Astrocyte (in vitro differentiated cells and primary cell): ENCODE results near the gene FAM107B. TPM values are rescaled to one million over a fixed set of nuclear protein-coding genes. Genes with fewer than 3 reads are reported as not detected.

ENCODE experiments used
- DNase-seq: peaks from one replicate; pipeline ENCODE4 v3.0.0-alpha.2; 2010; ENCODE audit warnings: low read depth
- FAIRE-seq: peaks from 2 replicates; lab custom pipeline; 2011; peaks lifted over from hg19 to GRCh38; lab: Jason Lieb, UNC
- H2AFZ ChIP-seq: 2 replicates; pipeline ENCODE4 v1.6.0; 2012; ENCODE audit warnings: low read depth, low read length, inconsistent platforms
- H3K27ac ChIP-seq: 2 replicates; pipeline ENCODE4 v1.5.1; 2011; ENCODE audit warnings: low read depth, low read length, inconsistent platforms
- H3K27me3 ChIP-seq: 2 replicates; pipeline ENCODE4 v1.6.0; 2011; ENCODE audit warnings: low read length, inconsistent platforms; ENCODE audit not compliant: insufficient read depth
- H3K36me3 ChIP-seq: 2 replicates; pipeline ENCODE4 v1.5.1; 2011; ENCODE audit warnings: low read length, inconsistent platforms; ENCODE audit not compliant: insufficient read depth
- H3K4me1 ChIP-seq: 2 replicates; pipeline ENCODE4 v1.5.1; 2011; ENCODE audit warnings: low read length, inconsistent platforms; ENCODE audit not compliant: insufficient read depth
- H3K4me2 ChIP-seq: 2 replicates; pipeline ENCODE4 v1.6.0; 2012; ENCODE audit warnings: low read length, inconsistent platforms
- H3K4me3 ChIP-seq: 2 replicates; pipeline ENCODE4 v1.5.1; 2011; ENCODE audit warnings: low read depth, mild to moderate bottlenecking, low read length, inconsistent platforms; ENCODE audit not compliant: insufficient read depth
- H3K79me2 ChIP-seq: 2 replicates; pipeline ENCODE4 v1.6.0; 2012; ENCODE audit warnings: mild to moderate bottlenecking, low read length, inconsistent platforms; ENCODE audit not compliant: insufficient read depth
- H3K9ac ChIP-seq: 2 replicates; pipeline ENCODE4 v1.6.0; 2012; ENCODE audit warnings: mild to moderate bottlenecking, low read length, inconsistent platforms
- H3K9me3 ChIP-seq: 2 replicates; pipeline ENCODE4 v1.5.1; 2012; ENCODE audit warnings: low read depth, mild to moderate bottlenecking, low read length, inconsistent platforms; ENCODE audit not compliant: insufficient read depth
- H4K20me1 ChIP-seq: 2 replicates; pipeline ENCODE4 v1.6.0; 2012; ENCODE audit warnings: low read length, inconsistent platforms; ENCODE audit not compliant: insufficient read depth
- H3K27ac Mint-ChIP-seq: one replicate; pipeline ENCODE4 v1.8.0; 2021; ENCODE audit warnings: mild to moderate bottlenecking, mixed read lengths; ENCODE audit not compliant: unreplicated experiment
- H3K27me3 Mint-ChIP-seq: one replicate; pipeline ENCODE4 v1.8.0; 2021; ENCODE audit warnings: low read depth, mixed read lengths; ENCODE audit not compliant: unreplicated experiment
- H3K36me3 Mint-ChIP-seq: one replicate; pipeline ENCODE4 v1.8.0; 2021; ENCODE audit warnings: low read depth, mixed read lengths; ENCODE audit not compliant: unreplicated experiment
- H3K4me1 Mint-ChIP-seq: one replicate; pipeline ENCODE4 v1.8.0; 2021; ENCODE audit warnings: low read depth, mixed read lengths; ENCODE audit not compliant: unreplicated experiment
- H3K4me3 Mint-ChIP-seq: one replicate; pipeline ENCODE4 v1.8.0; 2021; ENCODE audit warnings: mild to moderate bottlenecking, moderate library complexity, mixed read lengths; ENCODE audit not compliant: unreplicated experiment
- H3K9me3 Mint-ChIP-seq: one replicate; pipeline ENCODE4 v1.8.0; 2021; ENCODE audit warnings: mild to moderate bottlenecking, mixed read lengths; ENCODE audit not compliant: unreplicated experiment
- EZH2 ChIP-seq: IDR thresholded peaks from 2 replicates; pipeline ENCODE4 v1.6.1; 2012; ENCODE audit warnings: mild to moderate bottlenecking, low read length, inconsistent platforms; ENCODE audit not compliant: insufficient read depth
- total RNA-seq: library from RNA; stranded (reverse); gene quantifications from 2 replicates; pipeline ENCODE4 v1.2.1, GENCODE V29; 2021
- TF ChIP-seq, protein P1 (sequence below): IDR thresholded peaks from 2 replicates; pipeline ENCODE4 v1.5.1; 2011; ENCODE audit warnings: low read depth, mild to moderate bottlenecking, inconsistent platforms, low read length, moderate library complexity; ENCODE audit not compliant: insufficient read depth

Gene FAM107B
- total RNA-seq, 1 donor from 2014 or later = 36.0 TPM

DNA sequence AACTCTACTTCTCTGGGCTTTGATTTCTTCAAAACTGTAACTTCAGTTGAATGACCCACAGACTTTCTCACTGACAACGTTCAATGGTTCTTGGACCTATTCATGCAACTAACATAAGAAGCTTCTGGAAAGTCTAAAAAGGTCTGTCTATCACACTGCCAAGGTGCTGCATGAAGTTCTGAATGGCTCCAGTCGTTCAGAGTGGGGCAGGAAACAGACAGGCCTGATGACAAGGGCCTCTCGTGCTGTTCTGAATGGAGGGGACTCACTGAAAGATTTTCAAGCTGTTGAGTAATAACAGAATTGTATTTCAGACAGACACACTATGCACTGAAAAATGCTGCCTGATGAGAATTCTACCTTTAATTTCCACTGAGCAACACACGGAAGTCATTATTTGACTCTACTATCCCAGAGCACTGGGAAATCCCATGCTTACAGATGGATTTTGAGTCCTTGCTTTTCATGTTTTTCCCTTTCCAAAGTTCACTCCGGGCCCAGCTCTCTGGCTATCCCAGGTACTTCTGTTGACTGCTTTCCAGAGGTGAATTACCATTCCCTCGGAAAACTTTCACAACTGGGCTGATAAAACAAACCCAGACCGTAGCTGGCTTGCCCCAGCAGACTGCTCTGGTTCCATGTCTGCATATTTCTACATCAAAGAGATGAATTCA lies 239.1 kb downstream of the FAM107B start:
- H3K79me2 ChIP-seq = peaks cover 3% of the 10 kb centered on the region
- H3K27ac ChIP-seq = no peak overlapping the region
- H3K9me3 ChIP-seq = no peaks in the 10 kb centered on the region
- no peak overlapping the region for H3K4me2 ChIP-seq
- peaks cover 11% of the 10 kb centered on the region for H3K4me1 ChIP-seq
- H3K36me3 ChIP-seq = no peaks in the 10 kb centered on the region
- DNase-seq = no peak
- Mint-ChIP-seq H3K9me3 (no peaks in the 10 kb centered on the region), H3K36me3 (peaks cover 22% of the 10 kb centered on the region), H3K4me1 (peaks cover 23% of the 10 kb centered on the region), H3K27me3 (peaks cover 2% of the 10 kb centered on the region), H3K27ac (no peak overlapping the region), H3K4me3 (no peak overlapping the region)
- no peak overlapping the region for H3K9ac ChIP-seq
- H3K4me3 ChIP-seq = no peak overlapping the region
- no peak overlapping the region for H2AFZ ChIP-seq
- no peak for TF ChIP-seq EZH2
- TF ChIP-seq, protein P1, sequence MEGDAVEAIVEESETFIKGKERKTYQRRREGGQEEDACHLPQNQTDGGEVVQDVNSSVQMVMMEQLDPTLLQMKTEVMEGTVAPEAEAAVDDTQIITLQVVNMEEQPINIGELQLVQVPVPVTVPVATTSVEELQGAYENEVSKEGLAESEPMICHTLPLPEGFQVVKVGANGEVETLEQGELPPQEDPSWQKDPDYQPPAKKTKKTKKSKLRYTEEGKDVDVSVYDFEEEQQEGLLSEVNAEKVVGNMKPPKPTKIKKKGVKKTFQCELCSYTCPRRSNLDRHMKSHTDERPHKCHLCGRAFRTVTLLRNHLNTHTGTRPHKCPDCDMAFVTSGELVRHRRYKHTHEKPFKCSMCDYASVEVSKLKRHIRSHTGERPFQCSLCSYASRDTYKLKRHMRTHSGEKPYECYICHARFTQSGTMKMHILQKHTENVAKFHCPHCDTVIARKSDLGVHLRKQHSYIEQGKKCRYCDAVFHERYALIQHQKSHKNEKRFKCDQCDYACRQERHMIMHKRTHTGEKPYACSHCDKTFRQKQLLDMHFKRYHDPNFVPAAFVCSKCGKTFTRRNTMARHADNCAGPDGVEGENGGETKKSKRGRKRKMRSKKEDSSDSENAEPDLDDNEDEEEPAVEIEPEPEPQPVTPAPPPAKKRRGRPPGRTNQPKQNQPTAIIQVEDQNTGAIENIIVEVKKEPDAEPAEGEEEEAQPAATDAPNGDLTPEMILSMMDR = no peak
- H4K20me1 ChIP-seq = peaks cover 13% of the 10 kb centered on the region
- H3K27me3 ChIP-seq = no peaks in the 10 kb centered on the region
- FAIRE-seq = no peak

DNA sequence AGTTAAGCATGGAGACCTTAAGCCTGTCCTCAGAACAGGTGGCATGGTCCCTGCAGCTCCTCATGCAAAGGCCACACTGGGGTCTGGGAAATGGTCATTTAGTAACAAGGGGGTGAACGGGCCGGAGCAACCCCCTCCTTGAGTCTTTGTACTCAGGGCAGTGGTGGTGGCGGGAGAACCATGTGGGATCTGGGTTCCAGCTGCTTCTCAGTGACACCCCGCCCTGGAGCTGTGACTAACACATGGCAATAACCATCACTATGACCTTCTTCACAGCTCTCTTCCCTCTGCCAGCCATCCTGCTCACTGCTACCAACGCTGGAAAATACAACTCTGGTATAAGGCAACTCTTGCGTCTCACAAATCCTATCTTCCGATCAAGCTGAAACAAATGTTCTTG lies 240.5 kb downstream of the FAM107B start:
- Mint-ChIP-seq H3K4me1 (peaks cover 25% of the 10 kb centered on the region), H3K4me3 (no peak overlapping the region), H3K36me3 (peaks cover 25% of the 10 kb centered on the region)

More for the DNA sequence above, 240.5 kb downstream of the FAM107B start:
- H4K20me1 ChIP-seq = peaks cover 11% of the 10 kb centered on the region
- no peak for FAIRE-seq
- H3K36me3 ChIP-seq = no peaks in the 10 kb centered on the region
- TF ChIP-seq, protein P1 = no peak
- no peak for TF ChIP-seq EZH2
- no peak overlapping the region for H3K27ac Mint-ChIP-seq
- DNase-seq = no peak
- peaks cover 3% of the 10 kb centered on the region for H3K79me2 ChIP-seq
- no peaks in the 10 kb centered on the region for H3K9me3 ChIP-seq
- no peaks in the 10 kb centered on the region for H3K9me3 Mint-ChIP-seq
- no peak overlapping the region for H3K9ac ChIP-seq
- H3K4me1 ChIP-seq = peaks cover 11% of the 10 kb centered on the region
- H3K4me3 ChIP-seq = no peak overlapping the region
- H3K27me3 ChIP-seq = no peaks in the 10 kb centered on the region
- no peak overlapping the region for H3K4me2 ChIP-seq
- no peak overlapping the region for H3K27ac ChIP-seq
- no peak overlapping the region for H2AFZ ChIP-seq
- no peaks in the 10 kb centered on the region for H3K27me3 Mint-ChIP-seq
